HK-2 (cell line): Measurements from ENCODE around the gene WBP2NL.
A peak's percentile ranks its signal among the peaks of the same experiment; 100 is the strongest.
"Not testable (repeated sequence)": the region's sequence is repeated elsewhere in the genome, so short reads cannot be mapped to it uniquely, and the experiment has no call there.

Experiments used
- DNase-seq: peaks from one replicate; pipeline ENCODE4 v3.0.0-alpha.2; 2018; ENCODE audit not compliant: unreplicated experiment

WBP2NL gene

GRCh38 chr22:42033263-42034181 lies 34.9 kb downstream of the WBP2NL start:
- DNase-seq: no peak

DNA sequence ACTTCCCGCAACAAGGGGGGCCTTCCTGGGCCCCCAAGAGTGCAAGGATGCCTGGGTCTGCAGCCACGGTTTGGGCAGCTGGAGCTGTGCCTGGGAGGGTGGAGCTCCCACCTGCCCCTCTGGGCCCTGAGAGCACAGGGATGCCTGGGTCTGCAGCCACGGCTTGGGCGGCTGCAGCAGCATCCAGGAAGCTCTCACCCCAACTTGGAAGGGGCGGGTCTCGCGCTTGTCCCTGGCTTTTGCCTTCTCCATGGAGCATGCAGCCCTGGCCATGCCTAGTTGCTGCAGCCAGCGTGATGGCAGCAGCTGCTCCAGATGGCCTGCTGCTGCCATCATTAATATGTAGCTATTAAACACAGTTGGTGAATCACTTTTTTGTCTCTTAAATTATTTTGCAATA lies 36.7 kb downstream of the WBP2NL start:
- DNase-seq: no peak

DNA sequence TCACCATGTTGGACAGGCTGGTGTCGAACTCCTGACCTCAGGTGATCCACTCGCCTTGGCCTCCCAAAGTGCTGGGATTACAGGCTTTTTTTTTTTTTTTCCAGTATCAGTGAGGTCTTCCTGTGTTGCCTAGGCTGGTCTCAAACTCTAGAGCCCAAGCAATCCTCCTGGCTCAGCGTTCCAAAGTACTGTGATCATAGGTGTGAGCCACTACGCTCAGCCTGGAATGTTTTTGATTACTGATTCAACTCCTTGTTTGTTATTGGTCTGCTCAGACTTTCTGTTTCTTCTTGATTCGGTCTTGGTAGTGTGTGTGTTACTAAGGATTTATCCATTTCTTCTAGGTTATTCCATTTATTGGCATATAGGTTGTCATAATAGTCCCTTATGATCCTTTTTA lies 40.7 kb downstream of the WBP2NL start:
- no peak for DNase-seq

GRCh38 chr22:42041784-42042183 lies 43.2 kb downstream of the WBP2NL start:
- no peak for DNase-seq

DNA sequence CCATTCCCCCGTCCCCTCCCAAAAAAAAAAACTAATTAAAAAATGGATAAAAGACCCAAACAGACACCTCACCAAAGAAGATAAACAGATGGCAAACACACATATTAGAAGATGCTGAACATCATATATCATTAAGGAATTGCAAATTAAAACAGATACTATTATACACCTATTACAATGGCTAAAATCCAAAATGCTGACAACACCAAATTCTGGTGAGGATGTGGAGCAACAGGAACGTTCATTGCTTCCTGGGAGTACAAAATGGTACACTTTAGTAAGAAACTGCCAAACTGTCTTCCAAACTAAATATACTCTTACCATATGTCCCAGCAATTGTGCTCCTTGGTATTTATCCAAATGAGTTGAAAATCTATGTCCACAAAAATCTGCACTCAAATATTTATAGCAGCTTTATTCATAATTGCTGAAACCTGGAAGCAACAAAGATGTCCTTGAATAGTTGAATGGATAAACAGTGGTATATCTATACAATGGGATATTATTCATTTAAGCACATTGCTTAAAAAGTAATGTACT lies 52.1 kb downstream of the WBP2NL start:
- no peak for DNase-seq

DNA sequence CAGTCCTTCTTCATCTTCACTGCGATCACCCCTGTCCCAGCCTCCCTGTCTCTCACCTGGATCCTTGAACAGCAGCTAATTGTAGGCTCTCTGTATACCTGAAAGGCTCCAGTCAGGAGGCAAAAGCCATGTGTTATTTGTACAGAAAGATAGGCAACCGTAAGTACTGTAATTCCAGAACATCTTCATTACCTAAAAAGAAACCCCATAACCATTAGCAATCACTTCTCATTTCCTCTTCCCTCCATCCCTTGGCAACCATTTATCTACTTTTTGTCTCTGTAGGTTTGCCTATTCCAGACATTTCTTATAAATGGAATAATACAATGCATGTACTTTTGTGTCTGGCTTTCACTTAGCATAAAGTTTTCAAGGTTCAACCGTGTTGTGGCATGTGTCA lies 54.2 kb downstream of the WBP2NL start:
- no peak for DNase-seq

DNA sequence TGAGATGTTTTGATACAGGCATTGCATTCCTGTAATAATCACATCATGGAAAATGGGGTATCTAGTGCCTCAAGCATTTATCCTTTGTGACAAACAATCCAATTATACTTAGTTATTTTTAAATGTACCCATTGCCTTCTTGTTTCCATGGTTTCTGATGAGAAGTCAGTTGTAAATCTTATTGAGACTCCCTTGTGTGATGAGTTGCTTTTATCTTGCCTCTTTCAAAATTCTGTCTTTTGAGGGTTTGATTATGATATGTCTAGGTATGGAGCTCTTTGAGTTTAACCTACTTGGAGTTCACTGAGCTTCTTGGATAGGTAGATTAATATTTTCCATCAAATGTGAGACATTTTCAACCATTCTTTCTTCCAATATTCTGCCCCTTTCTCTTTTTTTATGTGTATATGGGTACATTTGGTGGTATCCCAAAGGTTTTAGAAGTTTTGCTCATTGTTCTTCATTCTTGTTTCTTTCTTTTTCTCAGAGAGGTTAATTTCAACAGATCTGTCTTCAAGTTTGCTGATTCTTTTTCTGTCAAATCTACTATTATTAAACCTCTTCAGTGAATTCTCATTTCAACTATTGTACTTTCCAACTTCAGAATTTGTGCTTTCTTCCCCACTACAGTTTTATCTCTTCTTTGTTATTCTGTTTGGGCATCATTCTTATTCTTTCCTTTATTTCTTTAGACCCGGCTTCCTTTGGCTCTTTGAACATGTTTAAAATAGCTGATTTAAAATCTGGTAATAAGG lies 58.3 kb downstream of the WBP2NL start:
- DNase-seq: no peak

- no peak for DNase-seq
Observed at GRCh38 chr22:42060489-42060888, 61.9 kb downstream of the WBP2NL start.

DNA sequence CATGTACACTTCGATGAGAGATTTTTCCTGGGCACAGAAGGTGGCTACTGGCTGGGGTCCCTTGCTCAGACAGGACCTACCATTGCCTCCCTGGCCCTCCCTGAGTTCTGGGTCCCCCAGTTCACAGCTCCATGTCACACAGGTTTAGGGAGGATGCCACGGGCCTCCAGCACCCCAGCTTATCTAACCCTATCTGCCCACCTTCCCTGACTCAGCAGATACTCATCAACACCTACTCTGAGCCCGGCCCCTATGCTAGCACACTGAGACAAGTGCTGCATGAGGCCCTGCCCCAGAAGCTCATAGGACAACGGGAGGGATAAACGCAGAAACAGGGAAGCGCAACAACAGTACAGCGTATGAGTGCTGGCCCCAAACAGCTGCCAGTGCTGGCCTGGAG lies 62.5 kb downstream of the WBP2NL start:
- DNase-seq: no peak

- DNase-seq: no peak
Observed at GRCh38 chr22:42062506-42063170, 64.0 kb downstream of the WBP2NL start.

GRCh38 chr22:42064629-42065028 lies 66.0 kb downstream of the WBP2NL start:
- DNase-seq: no peak

- no peak for DNase-seq
Observed at GRCh38 chr22:42065438-42066125, 67.0 kb downstream of the WBP2NL start.

GRCh38 chr22:42066126-42066761 lies 67.7 kb downstream of the WBP2NL start:
- no peak for DNase-seq

DNA sequence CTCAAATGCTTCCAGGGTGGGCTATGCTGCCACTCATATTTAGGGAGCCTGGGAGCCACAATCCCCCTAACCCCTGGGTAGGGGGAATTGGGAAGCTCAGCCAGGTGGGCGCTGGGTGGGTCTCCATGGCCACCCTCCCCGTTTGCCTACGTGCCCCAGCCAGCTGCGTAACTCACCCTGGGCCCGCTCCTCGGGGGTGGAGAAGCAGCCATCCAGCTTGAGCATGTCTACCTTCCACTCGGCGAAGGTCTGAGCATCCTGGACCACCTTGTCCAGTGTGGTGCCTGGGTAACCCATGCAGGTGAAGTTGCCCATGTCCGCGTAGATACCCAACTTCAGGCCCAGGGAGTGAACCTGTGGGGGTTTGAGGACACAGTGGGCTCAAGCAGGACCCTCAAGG lies 68.3 kb downstream of the WBP2NL start:
- DNase-seq: no peak

GRCh38 chr22:42067671-42068251 lies 69.2 kb downstream of the WBP2NL start:
- DNase-seq: no peak

DNA sequence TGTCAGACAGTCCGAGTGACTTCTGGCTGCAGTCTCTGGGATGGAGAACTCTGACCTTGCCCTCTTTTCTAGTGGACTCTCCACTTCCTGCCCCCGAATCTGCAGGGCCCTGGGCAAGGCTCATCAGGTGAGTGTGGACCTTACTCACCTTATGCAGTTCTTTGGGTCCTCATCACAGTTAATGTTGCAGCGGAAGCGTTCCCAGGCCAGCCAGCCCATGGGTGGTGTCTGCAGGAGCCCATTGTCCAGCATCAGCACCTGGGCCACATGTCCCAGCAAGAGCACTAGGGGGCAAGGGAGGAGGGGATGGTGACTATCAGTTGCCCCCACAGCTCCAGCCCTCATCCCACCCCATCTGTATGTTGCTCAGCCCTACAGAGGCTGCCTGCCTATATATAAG lies 69.7 kb downstream of the WBP2NL start:
- DNase-seq: no peak

DNA sequence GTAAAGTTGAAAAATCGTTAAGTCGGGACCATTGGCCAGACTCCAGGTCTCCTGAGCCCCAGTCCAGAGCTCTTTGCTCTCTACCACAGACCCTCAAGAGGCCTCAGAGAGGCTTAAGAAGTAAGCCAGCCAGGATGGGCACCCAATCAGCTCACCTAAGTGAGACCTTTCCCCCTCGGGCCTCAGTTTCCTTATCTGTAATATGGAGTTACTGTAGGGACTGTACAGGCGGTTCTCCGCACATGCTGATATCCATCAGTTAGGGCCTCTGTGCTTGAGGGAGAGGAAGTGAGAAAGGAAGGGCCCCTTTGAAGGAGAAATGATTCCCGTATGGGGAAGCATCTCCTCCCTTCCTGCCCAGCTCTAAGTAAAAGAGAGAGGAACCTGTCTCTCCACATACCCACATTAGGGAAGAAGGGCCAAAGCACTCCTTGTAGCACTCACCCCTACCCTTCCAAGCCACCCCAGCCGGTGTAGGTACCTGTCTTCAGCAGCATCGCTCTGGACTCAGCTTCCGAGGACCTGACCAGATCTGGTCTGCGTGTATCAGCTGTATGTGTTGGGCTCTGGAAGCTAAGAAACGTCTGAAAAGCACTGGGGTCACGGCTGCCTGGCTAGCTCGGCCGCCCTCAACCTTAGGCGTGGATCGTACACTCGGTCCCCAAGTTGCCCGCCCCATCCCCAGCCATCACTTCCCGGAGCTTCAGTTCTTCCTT lies 71.4 kb downstream of the WBP2NL start:
- no peak for DNase-seq

GRCh38 chr22:42070517-42071422 lies 72.2 kb downstream of the WBP2NL start, which contains the start of gene NAGA:
Gene NAGA, minus strand, starts transcription at chr22:42070812. Its CDS starts 515 bp downstream, at chr22:42070297.
- DNase-seq: peak; percentile 95

GRCh38 chr22:42071508-42071907 lies 72.9 kb downstream of the WBP2NL start:
- not testable (repeated sequence) for DNase-seq
